ENCODE measurements around the gene PFDN1.

PFDN1 gene

DNA sequence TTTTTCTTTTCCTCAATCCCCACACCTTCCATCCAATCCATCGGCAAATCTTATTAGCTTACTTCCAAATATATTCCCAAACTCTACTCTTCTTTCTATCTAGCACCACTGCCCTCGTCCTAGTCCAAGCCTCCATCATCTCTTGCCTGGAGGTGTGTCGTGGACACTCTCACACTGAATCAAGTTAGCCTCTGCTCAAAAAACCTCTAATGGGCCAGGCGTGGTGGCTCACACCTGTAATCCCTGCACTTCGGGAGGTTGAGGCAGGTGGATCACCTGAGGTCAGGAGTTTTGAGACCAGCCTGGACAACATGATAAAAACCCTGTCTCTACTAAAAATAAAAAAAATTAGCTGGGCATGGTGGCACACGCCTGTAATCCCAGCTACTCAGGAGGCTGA, 46.2 kb downstream of the PFDN1 start:
- TF ChIP-seq TCF12 (IDR thresholded peaks at IDR 0.05; ENCODE audit: low read depth) (no peak), CEBPB (IDR thresholded peaks at IDR 0.05) (no peak), RAD21 (IDR thresholded peaks at IDR 0.05; ENCODE audit: low read depth) (no peak), EP300 (IDR thresholded peaks at IDR 0.05; ENCODE audit: borderline replicate concordance) (no peak), CREB1 (IDR thresholded peaks at IDR 0.05; ENCODE audit: low read depth) (no peak), EGR1 (IDR thresholded peaks at IDR 0.05) (no peak), NFIC (IDR thresholded peaks at IDR 0.05) (no peak), TEAD4 (IDR thresholded peaks at IDR 0.05) (no peak), YY1 (IDR thresholded peaks at IDR 0.05; ENCODE audit: low read depth) (no peak)
- TF ChIP-seq, protein P1, sequence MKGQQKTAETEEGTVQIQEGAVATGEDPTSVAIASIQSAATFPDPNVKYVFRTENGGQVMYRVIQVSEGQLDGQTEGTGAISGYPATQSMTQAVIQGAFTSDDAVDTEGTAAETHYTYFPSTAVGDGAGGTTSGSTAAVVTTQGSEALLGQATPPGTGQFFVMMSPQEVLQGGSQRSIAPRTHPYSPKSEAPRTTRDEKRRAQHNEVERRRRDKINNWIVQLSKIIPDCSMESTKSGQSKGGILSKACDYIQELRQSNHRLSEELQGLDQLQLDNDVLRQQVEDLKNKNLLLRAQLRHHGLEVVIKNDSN (IDR thresholded peaks at IDR 0.05): no peak
- TF ChIP-seq, protein P2, sequence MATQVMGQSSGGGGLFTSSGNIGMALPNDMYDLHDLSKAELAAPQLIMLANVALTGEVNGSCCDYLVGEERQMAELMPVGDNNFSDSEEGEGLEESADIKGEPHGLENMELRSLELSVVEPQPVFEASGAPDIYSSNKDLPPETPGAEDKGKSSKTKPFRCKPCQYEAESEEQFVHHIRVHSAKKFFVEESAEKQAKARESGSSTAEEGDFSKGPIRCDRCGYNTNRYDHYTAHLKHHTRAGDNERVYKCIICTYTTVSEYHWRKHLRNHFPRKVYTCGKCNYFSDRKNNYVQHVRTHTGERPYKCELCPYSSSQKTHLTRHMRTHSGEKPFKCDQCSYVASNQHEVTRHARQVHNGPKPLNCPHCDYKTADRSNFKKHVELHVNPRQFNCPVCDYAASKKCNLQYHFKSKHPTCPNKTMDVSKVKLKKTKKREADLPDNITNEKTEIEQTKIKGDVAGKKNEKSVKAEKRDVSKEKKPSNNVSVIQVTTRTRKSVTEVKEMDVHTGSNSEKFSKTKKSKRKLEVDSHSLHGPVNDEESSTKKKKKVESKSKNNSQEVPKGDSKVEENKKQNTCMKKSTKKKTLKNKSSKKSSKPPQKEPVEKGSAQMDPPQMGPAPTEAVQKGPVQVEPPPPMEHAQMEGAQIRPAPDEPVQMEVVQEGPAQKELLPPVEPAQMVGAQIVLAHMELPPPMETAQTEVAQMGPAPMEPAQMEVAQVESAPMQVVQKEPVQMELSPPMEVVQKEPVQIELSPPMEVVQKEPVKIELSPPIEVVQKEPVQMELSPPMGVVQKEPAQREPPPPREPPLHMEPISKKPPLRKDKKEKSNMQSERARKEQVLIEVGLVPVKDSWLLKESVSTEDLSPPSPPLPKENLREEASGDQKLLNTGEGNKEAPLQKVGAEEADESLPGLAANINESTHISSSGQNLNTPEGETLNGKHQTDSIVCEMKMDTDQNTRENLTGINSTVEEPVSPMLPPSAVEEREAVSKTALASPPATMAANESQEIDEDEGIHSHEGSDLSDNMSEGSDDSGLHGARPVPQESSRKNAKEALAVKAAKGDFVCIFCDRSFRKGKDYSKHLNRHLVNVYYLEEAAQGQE (IDR thresholded peaks at IDR 0.05; ENCODE audit: low read depth): no peak

DNA sequence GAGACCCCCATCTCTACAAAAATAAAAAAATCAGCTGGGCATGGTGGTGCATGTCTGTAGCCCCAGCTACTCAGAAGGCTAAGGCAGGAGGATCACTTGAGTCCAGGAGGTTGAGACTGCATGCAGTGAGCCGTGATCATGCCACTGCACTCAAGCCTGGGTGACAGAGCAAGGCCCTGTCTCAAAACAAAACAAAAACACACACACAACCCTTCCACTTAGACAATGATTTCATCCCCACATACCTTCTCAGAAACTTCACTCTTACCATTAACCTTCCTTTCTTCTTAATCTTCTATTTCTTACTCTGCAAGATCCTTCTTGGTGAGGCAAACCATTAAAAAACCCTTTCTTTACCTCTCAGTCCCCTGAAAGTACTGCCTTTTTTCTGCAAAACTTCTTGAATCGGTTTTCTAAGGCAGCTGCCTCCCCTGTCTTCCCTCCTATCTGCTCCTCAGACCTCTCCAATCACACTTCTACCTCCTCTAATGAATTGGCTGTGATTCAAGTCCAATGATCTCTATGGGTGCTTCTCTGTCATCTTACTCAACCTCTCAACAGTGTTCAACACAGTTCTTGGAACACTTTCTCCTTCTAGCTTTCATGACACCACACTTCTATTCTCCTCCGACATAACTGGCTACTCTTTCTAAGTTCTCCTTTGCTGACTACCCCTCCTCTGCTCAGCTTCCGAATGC, 47.3 kb downstream of the PFDN1 start:
- TF ChIP-seq, protein P2 (IDR thresholded peaks at IDR 0.05; ENCODE audit: low read depth): no peak
- TF ChIP-seq NFIC (IDR thresholded peaks at IDR 0.05): no peak
- TF ChIP-seq TCF12 (IDR thresholded peaks at IDR 0.05; ENCODE audit: low read depth): no peak
- no peak for TF ChIP-seq EGR1 (IDR thresholded peaks at IDR 0.05)
- TF ChIP-seq, protein P1 (IDR thresholded peaks at IDR 0.05): no peak
- no peak for TF ChIP-seq CREB1 (IDR thresholded peaks at IDR 0.05; ENCODE audit: low read depth)
- no peak for TF ChIP-seq RAD21 (IDR thresholded peaks at IDR 0.05; ENCODE audit: low read depth)
- no peak for TF ChIP-seq YY1 (IDR thresholded peaks at IDR 0.05; ENCODE audit: low read depth)
- no peak for TF ChIP-seq TAF1 (IDR thresholded peaks at IDR 0.05; ENCODE audit: low read depth)
- no peak for TF ChIP-seq ZBTB7A (IDR thresholded peaks at IDR 0.05; ENCODE audit: low read depth)
- no peak for TF ChIP-seq FOXM1 (IDR thresholded peaks at IDR 0.05; ENCODE audit: borderline replicate concordance, low read depth)
- TF ChIP-seq EP300 (IDR thresholded peaks at IDR 0.05; ENCODE audit: borderline replicate concordance): no peak

DNA sequence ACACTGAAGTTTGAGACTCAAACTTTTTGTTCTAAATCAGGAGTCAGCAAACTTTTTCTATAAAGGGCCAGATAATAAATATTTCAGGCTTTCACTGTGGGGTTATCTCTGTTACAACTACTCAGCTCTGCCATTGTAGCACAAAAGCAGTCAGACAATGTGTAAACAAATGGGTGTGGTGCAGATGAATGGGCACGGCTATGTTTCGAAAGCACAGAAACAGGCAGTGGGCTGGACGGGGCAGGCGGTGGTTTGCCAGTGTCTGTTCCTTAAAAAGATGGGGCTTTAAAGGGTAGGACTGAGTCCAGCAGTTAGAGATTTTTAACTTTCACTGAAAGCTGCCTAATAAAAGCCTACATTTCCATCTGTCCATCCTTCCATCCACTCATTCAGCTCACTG, 48.9 kb downstream of the PFDN1 start:
- TF ChIP-seq NFIC (IDR thresholded peaks at IDR 0.05) (no peak), TAF1 (IDR thresholded peaks at IDR 0.05; ENCODE audit: low read depth) (no peak), EP300 (IDR thresholded peaks at IDR 0.05; ENCODE audit: borderline replicate concordance) (no peak), FOXM1 (IDR thresholded peaks at IDR 0.05; ENCODE audit: borderline replicate concordance, low read depth) (no peak), EGR1 (IDR thresholded peaks at IDR 0.05) (no peak), RAD21 (IDR thresholded peaks at IDR 0.05; ENCODE audit: low read depth) (no peak), ZBTB7A (IDR thresholded peaks at IDR 0.05; ENCODE audit: low read depth) (no peak), TEAD4 (IDR thresholded peaks at IDR 0.05) (no peak), CREB1 (IDR thresholded peaks at IDR 0.05; ENCODE audit: low read depth) (no peak), TCF12 (IDR thresholded peaks at IDR 0.05; ENCODE audit: low read depth) (no peak), CEBPB (IDR thresholded peaks at IDR 0.05) (no peak), YY1 (IDR thresholded peaks at IDR 0.05; ENCODE audit: low read depth) (no peak)
- TF ChIP-seq, protein P2 (IDR thresholded peaks at IDR 0.05; ENCODE audit: low read depth): no peak
- TF ChIP-seq, protein P1 (IDR thresholded peaks at IDR 0.05): no peak
- TF ChIP-seq, protein P3, sequence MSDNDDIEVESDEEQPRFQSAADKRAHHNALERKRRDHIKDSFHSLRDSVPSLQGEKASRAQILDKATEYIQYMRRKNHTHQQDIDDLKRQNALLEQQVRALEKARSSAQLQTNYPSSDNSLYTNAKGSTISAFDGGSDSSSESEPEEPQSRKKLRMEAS (IDR thresholded peaks at IDR 0.05): no peak

All from Ishikawa (cell line).